SH-SY5Y (cell line): ENCODE data around the gene CPA4.

ENCODE experiments used
- GATA2 ChIP-seq: IDR thresholded peaks from 2 replicates; pipeline ENCODE4 v1.6.1; 2011; ENCODE audit warnings: mild to moderate bottlenecking, low read depth, low read length
- GATA3 ChIP-seq: IDR thresholded peaks from 2 replicates; pipeline ENCODE4 v1.6.1; 2011; ENCODE audit warnings: low read depth, mild to moderate bottlenecking, low read length, moderate library complexity

CPA4 gene

GRCh38 chr7:130349911-130350782 lies 57.2 kb downstream of the CPA4 start:
- TF ChIP-seq GATA3 (no peak), GATA2 (no peak)

- TF ChIP-seq GATA2: no peak
- no peak for TF ChIP-seq GATA3
These were observed 58.2 kb downstream of the CPA4 start for GRCh38 chr7:130350945-130351790.

- TF ChIP-seq GATA2 (no peak), GATA3 (no peak)
These were observed 58.8 kb downstream of the CPA4 start for GRCh38 chr7:130351791-130352090.

- no peak for TF ChIP-seq GATA3
- no peak for TF ChIP-seq GATA2
These were observed 59.5 kb downstream of the CPA4 start for GRCh38 chr7:130352194-130353074.

GRCh38 chr7:130353196-130353595 lies 60.2 kb downstream of the CPA4 start:
- TF ChIP-seq GATA2 (no peak), GATA3 (no peak)

- TF ChIP-seq GATA2 (no peak), GATA3 (no peak)
These were observed 63.3 kb downstream of the CPA4 start for GRCh38 chr7:130356121-130356875.

DNA sequence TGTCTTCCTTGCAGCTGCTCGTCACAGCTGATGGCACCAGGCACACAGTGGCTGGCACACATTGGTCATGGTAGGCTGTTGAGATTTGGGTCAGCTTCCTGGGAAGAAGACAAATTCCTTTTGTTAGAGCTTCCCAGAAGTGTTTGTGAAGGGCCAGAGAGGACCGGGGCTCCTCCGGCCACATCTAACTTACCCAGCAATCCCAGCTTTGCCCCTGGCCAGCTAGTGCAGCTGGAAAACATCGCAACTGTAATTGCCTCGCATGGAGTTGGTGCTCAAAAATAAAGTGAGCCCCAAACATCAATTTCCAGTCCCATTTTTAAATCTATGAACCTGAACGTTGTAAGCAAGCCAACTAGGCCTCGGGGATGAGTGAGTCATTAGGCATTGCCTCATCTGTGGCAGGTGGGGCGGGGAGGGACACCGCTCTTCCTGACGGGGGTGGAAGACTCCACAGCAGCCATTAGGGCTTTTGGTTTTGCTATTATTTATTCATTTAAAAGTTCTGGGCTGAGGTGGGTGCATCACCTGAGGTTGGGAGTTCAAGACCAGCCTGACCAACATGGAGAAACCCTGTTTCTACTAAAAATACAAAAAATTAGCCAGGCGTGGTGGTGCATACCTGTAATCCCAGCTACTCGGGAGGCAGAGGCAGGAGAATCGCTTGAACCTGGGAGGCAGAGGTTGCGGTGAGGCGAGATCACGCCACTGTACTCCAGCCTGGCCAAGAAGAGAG lies 64.1 kb downstream of the CPA4 start:
- TF ChIP-seq GATA3 (no peak), GATA2 (no peak)

DNA sequence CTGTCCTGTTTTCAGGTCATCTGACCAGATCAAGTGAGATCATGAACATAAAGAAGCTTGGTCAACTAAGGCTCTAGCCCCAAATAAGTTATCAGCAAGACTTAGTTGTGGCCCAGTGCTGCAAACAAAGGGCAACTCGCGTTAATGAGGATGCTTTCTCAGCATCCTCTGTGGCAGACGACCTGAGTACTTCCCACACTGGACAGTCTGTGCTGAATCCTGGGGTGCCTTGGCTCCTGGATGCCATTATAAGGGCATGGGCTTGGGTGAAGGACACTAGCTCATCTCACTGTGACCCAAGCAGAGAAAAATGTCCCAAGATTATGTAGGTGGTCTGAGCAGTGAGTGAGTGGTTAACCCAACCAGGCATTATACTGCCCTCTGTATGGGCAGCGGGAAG lies 65.5 kb downstream of the CPA4 start:
- TF ChIP-seq GATA3 (no peak), GATA2 (no peak)

DNA sequence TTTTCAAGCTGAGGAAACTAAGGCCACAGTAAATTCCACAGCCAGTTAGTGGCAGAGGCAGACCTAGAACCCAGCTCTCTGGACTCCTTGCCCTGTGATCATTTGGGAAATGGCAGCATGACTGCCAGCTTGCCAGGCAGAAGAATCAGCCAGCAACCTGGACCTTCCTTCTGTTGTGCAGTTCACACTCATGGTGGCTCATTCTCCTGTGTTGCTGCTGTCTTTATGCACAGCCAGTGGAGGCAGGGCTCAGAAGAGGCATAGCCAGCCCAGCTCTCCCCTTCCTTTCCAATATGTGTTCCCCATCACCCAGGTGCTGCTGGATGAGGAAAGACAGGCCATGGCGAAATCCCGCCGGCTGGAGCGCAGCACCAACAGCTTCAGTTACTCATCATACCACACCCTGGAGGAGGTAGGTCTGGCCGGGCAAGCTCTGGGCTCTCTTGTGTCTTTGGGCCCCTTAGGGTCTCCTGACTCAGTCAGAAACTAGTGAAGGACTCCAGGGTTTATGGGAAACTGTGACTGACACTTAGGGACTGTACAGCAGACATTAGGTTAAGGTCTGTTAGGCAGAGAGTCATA lies 66.4 kb downstream of the CPA4 start:
- no peak for TF ChIP-seq GATA3

- TF ChIP-seq GATA3 (no peak), GATA2 (no peak)
These were observed 67.6 kb downstream of the CPA4 start for GRCh38 chr7:130360518-130360917.

DNA sequence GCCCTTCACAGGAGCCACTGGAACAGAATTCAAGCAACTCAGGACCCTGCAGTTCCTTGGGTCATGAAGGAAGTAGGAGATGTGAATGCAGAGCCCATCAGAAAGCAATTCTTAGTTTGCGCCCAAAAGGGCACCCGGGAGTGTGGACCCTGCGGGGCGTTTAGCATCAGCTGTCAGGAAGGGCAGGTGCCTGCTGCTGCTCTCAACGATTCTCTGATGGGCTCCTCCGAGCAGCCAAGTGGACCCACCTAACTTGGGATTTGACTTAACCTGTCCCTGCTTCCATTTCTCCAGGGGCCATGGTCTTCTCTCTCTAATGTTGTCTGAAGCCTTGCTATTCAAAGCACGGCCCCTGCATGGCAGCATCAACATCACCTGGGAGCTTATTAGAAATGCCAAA lies 68.7 kb downstream of the CPA4 start:
- no peak for TF ChIP-seq GATA2
- no peak for TF ChIP-seq GATA3

GRCh38 chr7:130362251-130362816 lies 69.4 kb downstream of the CPA4 start:
- no peak for TF ChIP-seq GATA3
- TF ChIP-seq GATA2: no peak
